Measurements from ENCODE around the gene C4orf36. TPM values are rescaled to one million over a fixed set of nuclear protein-coding genes. Genes with fewer than 3 reads are reported as not detected.

C4orf36 gene
- total RNA-seq: 2.0 TPM

- no peak for FAIRE-seq
- DNase-seq (ENCODE audit: low spot score in 2 of 2): peak; percentile 63 to 68
These were observed at the start of gene C4orf36 for GRCh38 chr4:86891762-86892635. C4orf36 (minus strand) TSS chr4:86892422; CDS start chr4:86891520, 902 bp downstream.

- no peak for DNase-seq (ENCODE audit: low spot score in 2 of 2)
- no peak for FAIRE-seq
These were observed 48.8 kb upstream of the C4orf36 start for GRCh38 chr4:86940920-86941460.

- DNase-seq (ENCODE audit: low spot score in 2 of 2): no peak
- no peak for FAIRE-seq
These were observed 47.7 kb upstream of the C4orf36 start for GRCh38 chr4:86939729-86940575.

- FAIRE-seq (no peak), DNase-seq (ENCODE audit: low spot score in 2 of 2) (no peak)
These were observed 46.7 kb upstream of the C4orf36 start for GRCh38 chr4:86938771-86939520.

GRCh38 chr4:86935853-86936733 lies 43.9 kb upstream of the C4orf36 start:
- peak; percentile 37 to 47 for DNase-seq (ENCODE audit: low spot score in 2 of 2)
- no peak for FAIRE-seq

GRCh38 chr4:86935566-86935852 lies 43.3 kb upstream of the C4orf36 start:
- DNase-seq (ENCODE audit: low spot score in 2 of 2) (peak in 1 of 2 donors; percentile 20), FAIRE-seq (no peak)

GRCh38 chr4:86934771-86935565 lies 42.7 kb upstream of the C4orf36 start, which contains the start of gene AFF1:
AFF1 (plus strand) TSS chr4:86935011; CDS start chr4:86948534, 13,523 bp downstream.
- no peak for FAIRE-seq
- peak; percentile 95 to 96 for DNase-seq (ENCODE audit: low spot score in 2 of 2)

GRCh38 chr4:86934147-86934770 lies 42.0 kb upstream of the C4orf36 start:
- DNase-seq (ENCODE audit: low spot score in 2 of 2) (no peak), FAIRE-seq (no peak)

- no peak for FAIRE-seq
- DNase-seq (ENCODE audit: low spot score in 2 of 2): no peak
These were observed 36.4 kb upstream of the C4orf36 start for GRCh38 chr4:86928400-86929255.

- no peak for DNase-seq (ENCODE audit: low spot score in 2 of 2)
- FAIRE-seq: no peak
These were observed 35.7 kb upstream of the C4orf36 start for GRCh38 chr4:86927843-86928395.

- DNase-seq (ENCODE audit: low spot score in 2 of 2) (no peak), FAIRE-seq (no peak)
These were observed 34.3 kb upstream of the C4orf36 start for GRCh38 chr4:86926435-86927086.

- no peak for FAIRE-seq
These were observed 32.6 kb upstream of the C4orf36 start for GRCh38 chr4:86924811-86925210.

GRCh38 chr4:86921608-86922252 lies 29.5 kb upstream of the C4orf36 start:
- no peak for FAIRE-seq

More at GRCh38 chr4:86924811-86925210, 32.6 kb upstream of the C4orf36 start:
- no peak for DNase-seq (ENCODE audit: low spot score in 2 of 2)

GRCh38 chr4:86919561-86920223 lies 27.5 kb upstream of the C4orf36 start:
- no peak for FAIRE-seq
- no peak for DNase-seq (ENCODE audit: low spot score in 2 of 2)

More at GRCh38 chr4:86921608-86922252, 29.5 kb upstream of the C4orf36 start:
- no peak for DNase-seq (ENCODE audit: low spot score in 2 of 2)

GRCh38 chr4:86918539-86919072 lies 26.4 kb upstream of the C4orf36 start:
- no peak for DNase-seq (ENCODE audit: low spot score in 2 of 2)
- no peak for FAIRE-seq
